Neuronal stem cell (in vitro differentiated cells): ENCODE data around the gene GPN1.
"Not testable (repeated sequence)": the region's sequence is repeated elsewhere in the genome, so short reads cannot be mapped to it uniquely, and the experiment has no call there.

Source experiments
- DNase-seq: peaks from one replicate; pipeline ENCODE4 v3.0.0-alpha.2; 2013; ENCODE audit warnings: low spot score
- H2AFZ ChIP-seq: one replicate; pipeline ENCODE4 v1.6.1; 2013; ENCODE audit warnings: mild to moderate bottlenecking, low read length, inconsistent platforms
- H2AK5ac ChIP-seq: 2 replicates; pipeline ENCODE4 v1.6.1; 2013; ENCODE audit warnings: low read depth, mild to moderate bottlenecking, inconsistent platforms, low read length, moderate library complexity, mixed read lengths
- H2BK120ac ChIP-seq: 2 replicates; pipeline ENCODE4 v1.6.1; 2013; ENCODE audit warnings: low read depth, mild to moderate bottlenecking, inconsistent platforms, low read length, moderate library complexity, mixed read lengths
- H2BK12ac ChIP-seq: one replicate; pipeline ENCODE4 v1.6.1; 2013; ENCODE audit warnings: low read length, inconsistent platforms
- H2BK15ac ChIP-seq: 2 replicates; pipeline ENCODE4 v1.6.1; 2013; ENCODE audit warnings: mild to moderate bottlenecking, low read length, inconsistent platforms, mixed read lengths
- H2BK5ac ChIP-seq: one replicate; pipeline ENCODE4 v1.6.1; 2013; ENCODE audit warnings: inconsistent platforms, mild to moderate bottlenecking, low read length, moderate library complexity
- H3K14ac ChIP-seq: one replicate; pipeline ENCODE4 v1.6.1; 2013; ENCODE audit warnings: low read length, inconsistent platforms
- H3K18ac ChIP-seq: 2 replicates; pipeline ENCODE4 v1.6.1; 2013; ENCODE audit warnings: low read length, inconsistent platforms
- H3K23ac ChIP-seq: 2 replicates; pipeline ENCODE4 v1.6.1; 2013; ENCODE audit warnings: low read depth, mild to moderate bottlenecking, mixed read lengths, low read length, inconsistent platforms; ENCODE audit not compliant: poor library complexity
- H3K27ac ChIP-seq: replicated peaks from 3 replicates; pipeline ENCODE4 v1.5.1; 2013; ENCODE audit warnings: low read length, inconsistent platforms
- H3K27me3 ChIP-seq, 3 experiments: 2 replicates each; pipeline ENCODE4 v1.6.1; 2013; ENCODE audit warnings: low read length in 3 of 3, mild to moderate bottlenecking in 2 of 3, inconsistent platforms in 1 of 3, low read depth in 1 of 3, mixed read lengths in 1 of 3, moderate library complexity in 1 of 3; ENCODE audit not compliant: control insufficient read depth in 3 of 3, insufficient read depth in 3 of 3
- H3K36me3 ChIP-seq, 2 donors: replicated peaks in 1 of 2; 2 replicates each; pipeline ENCODE4 v1.6.1; 2013; ENCODE audit warnings: low read length in 2 of 2; ENCODE audit not compliant: control insufficient read depth in 2 of 2, insufficient read depth in 2 of 2
- H3K4ac ChIP-seq: 2 replicates; pipeline ENCODE4 v1.6.1; 2013; ENCODE audit warnings: inconsistent platforms, mild to moderate bottlenecking, low read length, moderate library complexity
- H3K4me1 ChIP-seq, 2 donors: 1 replicate in 1 of 2; 2 replicates in 1 of 2; pipeline ENCODE4 v1.6.1; 2013; ENCODE audit warnings: low read length in 2 of 2, low read depth in 1 of 2; ENCODE audit not compliant: control insufficient read depth in 2 of 2, insufficient read depth in 1 of 2
- H3K4me2 ChIP-seq: one replicate; pipeline ENCODE4 v1.6.1; 2013; ENCODE audit warnings: mild to moderate bottlenecking, low read length, inconsistent platforms; ENCODE audit not compliant: insufficient read depth, poor library complexity, severe bottlenecking
- H3K4me3 ChIP-seq, 2 donors: 2 replicates each; pipeline ENCODE4 v1.5.1; 2013; ENCODE audit warnings: low read length in 2 of 2, mild to moderate bottlenecking in 2 of 2, inconsistent platforms in 1 of 2, moderate library complexity in 1 of 2
- H3K79me1 ChIP-seq: one replicate; pipeline ENCODE4 v1.6.1; 2013; ENCODE audit warnings: low read depth, mild to moderate bottlenecking, inconsistent platforms, low read length, moderate library complexity
- H3K9ac ChIP-seq: one replicate; pipeline ENCODE4 v1.6.1; 2013; ENCODE audit warnings: mild to moderate bottlenecking, low read depth, low read length, inconsistent platforms; ENCODE audit not compliant: poor library complexity
- H3K9me3 ChIP-seq, 2 donors: replicated peaks in 1 of 2; 2 replicates each; pipeline versions ENCODE3 to v1.6.1; 2013; ENCODE audit warnings: low read length in 2 of 2, mild to moderate bottlenecking in 2 of 2, inconsistent platforms in 1 of 2, low read depth in 1 of 2, mixed read lengths in 1 of 2, moderate library complexity in 1 of 2; ENCODE audit not compliant: control insufficient read depth in 2 of 2, insufficient read depth in 1 of 2
- H4K8ac ChIP-seq: one replicate; pipeline ENCODE4 v1.6.1; 2013; ENCODE audit warnings: low read depth, mild to moderate bottlenecking, inconsistent platforms, low read length, moderate library complexity
- H4K91ac ChIP-seq: one replicate; pipeline ENCODE4 v1.6.1; 2013; ENCODE audit warnings: low read length, low read depth, mild to moderate bottlenecking, inconsistent platforms; ENCODE audit not compliant: poor library complexity
- WGBS, 2 donors: extraction: QIAGEN DNeasy Blood & Tissue Kit; methylation state at CpG; one replicate each; pipeline ENCODE4 v1.1.7; 2013; ENCODE audit warnings: missing lambda C conversion rate in 2 of 2, mixed read lengths in 1 of 2; ENCODE audit not compliant: insufficient read length in 2 of 2, insufficient replicate concordance in 1 of 2; ENCODE audit errors: extremely low coverage in 2 of 2; 5-methylcytosine and 5-hydroxymethylcytosine counted together

The GPN1 gene

GRCh38 chr2:27683390-27684071 lies 54.7 kb downstream of the GPN1 start:
- no peak overlapping the region for H2AFZ ChIP-seq
- no peaks in the 10 kb centered on the region for H3K4me1 ChIP-seq
- no peak overlapping the region for H3K27ac ChIP-seq
- no peak overlapping the region for H3K4ac ChIP-seq
- no peak overlapping the region for H3K23ac ChIP-seq
- H3K79me1 ChIP-seq = no peaks in the 10 kb centered on the region
- no peak overlapping the region for H2BK15ac ChIP-seq
- DNase-seq = peak; percentile 94
- no peak overlapping the region for H2BK12ac ChIP-seq
- peaks cover 13 to 89% of the 10 kb centered on the region in 2 donors for H3K36me3 ChIP-seq
- WGBS, 2 donors = no CpG with 5 or more reads among the region's 9 CpGs
- H3K4me2 ChIP-seq = no peak overlapping the region
- no peak overlapping the region for H4K91ac ChIP-seq
- no peak overlapping the region for H3K18ac ChIP-seq
- no peaks in the 10 kb centered on the region for H3K27me3 ChIP-seq
- no peak overlapping the region for H2BK120ac ChIP-seq
- no peak overlapping the region for H2BK5ac ChIP-seq
- H2AK5ac ChIP-seq = no peak overlapping the region
- H3K4me3 ChIP-seq = no peak overlapping the region
- no peak overlapping the region for H3K14ac ChIP-seq
- no peaks in the 10 kb centered on the region for H3K9me3 ChIP-seq
- H4K8ac ChIP-seq = no peak overlapping the region
- H3K9ac ChIP-seq = no peak overlapping the region

GRCh38 chr2:27685006-27685405 lies 56.2 kb downstream of the GPN1 start:
- H2AK5ac ChIP-seq, H4K8ac ChIP-seq, H2AFZ ChIP-seq, H3K9ac ChIP-seq, H3K79me1 ChIP-seq, H2BK5ac ChIP-seq, H3K9me3 ChIP-seq, DNase-seq, H2BK15ac ChIP-seq, H3K4ac ChIP-seq, H4K91ac ChIP-seq, H2BK120ac ChIP-seq, H2BK12ac ChIP-seq, H3K4me1 ChIP-seq, H3K27me3 ChIP-seq, H3K18ac ChIP-seq, H3K4me2 ChIP-seq, H3K27ac ChIP-seq, H3K14ac ChIP-seq, H3K23ac ChIP-seq, H3K4me3 ChIP-seq: not testable (repeated sequence)
- H3K36me3 ChIP-seq = peaks cover 17 to 89% of the 10 kb centered on the region in 2 donors
- WGBS, 2 donors = no CpG with 5 or more reads among the region's 1 CpG

DNA sequence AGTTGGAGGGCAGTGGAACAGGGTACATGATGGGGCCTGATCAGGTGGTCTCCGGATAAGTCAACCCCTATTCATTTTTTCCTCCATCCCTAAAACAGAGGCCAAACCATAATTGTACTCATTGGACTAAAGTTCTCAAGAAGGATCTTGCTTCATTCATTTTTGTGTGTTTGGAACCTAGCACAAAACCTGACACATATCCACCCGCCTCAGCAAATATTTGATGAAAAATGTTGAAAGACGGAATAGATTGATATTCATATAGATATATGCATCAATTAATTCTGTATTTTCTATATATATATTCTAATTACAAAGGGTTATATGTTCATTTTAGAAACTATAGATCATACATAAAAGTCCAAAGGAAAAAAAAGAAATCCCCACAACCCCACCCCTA lies 56.7 kb downstream of the GPN1 start:
- no peak overlapping the region for H3K4ac ChIP-seq
- no peak overlapping the region for H2BK12ac ChIP-seq
- no peak overlapping the region for H4K91ac ChIP-seq

DNA sequence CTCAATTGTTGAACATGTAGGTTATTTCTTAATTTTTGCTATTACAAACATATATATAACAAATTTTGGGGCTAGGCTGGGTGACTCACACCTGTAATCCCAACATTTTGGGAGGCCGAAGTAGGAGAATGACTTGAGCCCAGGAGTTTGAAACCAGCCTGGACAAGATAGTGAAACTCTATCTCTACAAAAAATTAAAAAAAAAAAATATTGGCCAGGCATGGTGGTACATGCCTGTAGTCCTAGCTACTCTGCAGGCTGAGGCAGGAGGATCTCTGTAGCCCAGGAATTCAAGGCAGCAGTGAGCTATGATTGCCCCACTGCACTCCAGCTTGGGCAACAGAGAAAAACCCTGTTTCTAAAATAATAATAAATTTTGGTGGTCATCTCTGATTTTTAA lies 58.4 kb downstream of the GPN1 start:
- Histone ChIP-seq H3K79me1 (no peaks in the 10 kb centered on the region), H3K9me3 (no peaks in the 10 kb centered on the region), H4K91ac (no peak overlapping the region), H3K23ac (no peak overlapping the region), H3K27me3 (no peaks in the 10 kb centered on the region), H2AK5ac (no peak overlapping the region), H3K4me3 (no peak overlapping the region), H4K8ac (no peak overlapping the region), H2AFZ (no peak overlapping the region), H2BK120ac (no peak overlapping the region), H2BK12ac (no peak overlapping the region), H2BK5ac (no peak overlapping the region), H3K18ac (no peak overlapping the region), H3K27ac (no peak overlapping the region), H3K4me1 (no peaks in the 10 kb centered on the region), H3K14ac (no peak overlapping the region), H3K4ac (no peak overlapping the region), H2BK15ac (no peak overlapping the region), H3K9ac (no peak overlapping the region), H3K36me3 (peaks cover 14 to 74% of the 10 kb centered on the region in 2 donors), H3K4me2 (no peak overlapping the region)
- WGBS, 2 donors = no CpG with 5 or more reads among the region's 1 CpG
- no peak for DNase-seq

More for the DNA sequence above, 56.7 kb downstream of the GPN1 start:
- no CpG with 5 or more reads among the region's 3 CpGs for WGBS, 2 donors
- Histone ChIP-seq H2BK5ac (no peak overlapping the region), H2AK5ac (no peak overlapping the region), H2BK15ac (no peak overlapping the region), H3K14ac (no peak overlapping the region), H3K9ac (no peak overlapping the region), H4K8ac (no peak overlapping the region), H3K27me3 (no peaks in the 10 kb centered on the region), H3K4me3 (no peak overlapping the region), H2AFZ (no peak overlapping the region), H3K9me3 (no peaks in the 10 kb centered on the region), H2BK120ac (no peak overlapping the region), H3K18ac (no peak overlapping the region), H3K79me1 (no peaks in the 10 kb centered on the region), H3K27ac (no peak overlapping the region), H3K36me3 (peaks cover 17 to 87% of the 10 kb centered on the region in 2 donors), H3K4me1 (no peaks in the 10 kb centered on the region), H3K23ac (no peak overlapping the region), H3K4me2 (no peak overlapping the region)
- no peak for DNase-seq
